GM10248 (cell line): ENCODE measurements around the gene SMIM30.
A peak's percentile ranks its signal among the peaks of the same experiment; 100 is the strongest.
"Not testable (repeated sequence)": the region's sequence is repeated elsewhere in the genome, so short reads cannot be mapped to it uniquely, and the experiment has no call there.

ENCODE experiments used
- CTCF ChIA-PET: fragments of 300-600 bp; sonication (Branson Sonifier 250); formaldehyde crosslinking; extraction: SDS; loops from one replicate; lab custom pipeline; 2021; ENCODE audit warnings: antibody characterized with exemption; lab: Yijun Ruan, JAX
- POLR2A ChIA-PET: fragments of 350-650 bp; sonication (Branson Sonifier 250); formaldehyde crosslinking; extraction: SDS; loops from one replicate; lab custom pipeline; 2020; ENCODE audit warnings: antibody characterized with exemption; lab: Yijun Ruan, JAX
- DNase-seq: peaks from one replicate; pipeline ENCODE4 v3.0.0; 2012; ENCODE audit errors: extremely low spot score
- TF ChIP-seq, protein P1 (sequence below): IDR thresholded peaks from 2 replicates; pipeline ENCODE4 v1.5.1; 2012; ENCODE audit warnings: mild to moderate bottlenecking, low read depth; ENCODE audit errors: extremely low read depth, missing control alignments, control extremely low read depth

Gene SMIM30, protein sequence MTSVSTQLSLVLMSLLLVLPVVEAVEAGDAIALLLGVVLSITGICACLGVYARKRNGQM

DNA sequence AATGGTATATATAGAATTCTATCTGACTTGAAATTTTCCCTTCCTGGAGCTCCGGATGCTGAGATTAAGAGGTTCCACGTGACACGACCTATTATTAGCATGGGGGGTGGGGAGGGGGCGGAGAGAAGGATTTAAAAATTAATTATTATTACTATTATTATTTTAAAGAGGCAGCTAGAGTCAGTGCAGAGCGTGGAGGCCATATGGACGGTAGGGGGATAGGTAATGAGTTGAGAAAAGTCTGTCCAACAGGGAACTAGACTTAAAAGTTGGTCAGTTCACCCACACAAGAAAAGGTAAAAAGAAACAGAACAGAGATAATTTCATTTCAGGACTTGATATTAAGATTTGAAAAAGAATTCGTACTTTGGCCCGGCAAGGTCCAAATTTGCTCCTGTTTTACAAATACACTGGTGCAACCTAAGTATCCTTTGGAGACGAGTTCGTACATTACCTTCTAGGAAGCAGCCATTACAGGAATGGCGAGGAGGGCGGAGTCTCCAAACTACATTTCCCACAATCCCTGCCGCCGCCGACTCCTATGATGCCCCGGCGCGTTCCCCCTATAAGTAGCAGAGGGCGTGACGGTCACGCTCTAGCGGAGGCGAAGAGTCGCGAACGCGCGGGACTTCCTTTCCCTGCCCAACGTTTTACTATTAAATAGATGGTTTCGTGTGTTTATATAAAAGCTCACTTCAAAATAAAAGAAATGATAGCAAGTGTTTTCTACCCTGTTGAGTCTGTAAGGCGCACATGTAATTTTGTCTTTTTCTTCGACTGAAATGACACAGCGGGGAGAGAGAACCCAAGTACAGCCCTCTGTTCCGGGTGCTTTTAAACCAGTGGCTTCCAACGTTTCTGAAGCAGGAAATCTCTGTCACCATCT is at the start of gene SMIM30:
Gene SMIM30, minus strand, starts transcription at position 481 of the 886 bp plus-strand sequence. CDS start 976 bp downstream, outside the sequence.
- CTCF ChIA-PET: no interaction called here
- TF ChIP-seq, protein P1, sequence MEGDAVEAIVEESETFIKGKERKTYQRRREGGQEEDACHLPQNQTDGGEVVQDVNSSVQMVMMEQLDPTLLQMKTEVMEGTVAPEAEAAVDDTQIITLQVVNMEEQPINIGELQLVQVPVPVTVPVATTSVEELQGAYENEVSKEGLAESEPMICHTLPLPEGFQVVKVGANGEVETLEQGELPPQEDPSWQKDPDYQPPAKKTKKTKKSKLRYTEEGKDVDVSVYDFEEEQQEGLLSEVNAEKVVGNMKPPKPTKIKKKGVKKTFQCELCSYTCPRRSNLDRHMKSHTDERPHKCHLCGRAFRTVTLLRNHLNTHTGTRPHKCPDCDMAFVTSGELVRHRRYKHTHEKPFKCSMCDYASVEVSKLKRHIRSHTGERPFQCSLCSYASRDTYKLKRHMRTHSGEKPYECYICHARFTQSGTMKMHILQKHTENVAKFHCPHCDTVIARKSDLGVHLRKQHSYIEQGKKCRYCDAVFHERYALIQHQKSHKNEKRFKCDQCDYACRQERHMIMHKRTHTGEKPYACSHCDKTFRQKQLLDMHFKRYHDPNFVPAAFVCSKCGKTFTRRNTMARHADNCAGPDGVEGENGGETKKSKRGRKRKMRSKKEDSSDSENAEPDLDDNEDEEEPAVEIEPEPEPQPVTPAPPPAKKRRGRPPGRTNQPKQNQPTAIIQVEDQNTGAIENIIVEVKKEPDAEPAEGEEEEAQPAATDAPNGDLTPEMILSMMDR: no peak
- POLR2A ChIA-PET: no interaction called here
- DNase-seq: peak; percentile 84

DNA sequence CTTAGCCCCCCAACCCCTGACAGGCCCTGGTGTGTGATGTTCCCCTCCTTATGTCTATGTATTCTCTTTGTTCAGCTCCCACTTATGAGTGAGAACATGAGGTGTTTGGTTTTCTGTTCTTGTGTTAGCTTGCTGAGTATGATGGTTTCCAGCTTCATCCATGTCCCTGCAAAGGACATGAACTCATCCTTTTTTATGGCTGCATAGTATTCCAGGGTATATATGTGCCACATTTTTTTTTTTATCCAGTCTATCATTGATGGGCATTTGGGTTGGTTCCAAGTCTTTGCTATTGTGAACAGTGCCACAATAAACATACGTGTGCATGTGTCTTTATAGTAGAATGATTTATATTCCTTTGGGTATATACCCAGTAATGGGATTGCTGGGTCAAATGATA is 47.8 kb upstream of the SMIM30 start:
- DNase-seq, CTCF ChIA-PET, POLR2A ChIA-PET: not testable (repeated sequence)

- ChIA-PET POLR2A (no interaction called here), CTCF (interaction anchor here (1.0 to 4.9 kb wide), 9 partner anchors 12 to 264 kb away, joined by 3 to 43 read pairs (median 8); no protein-coding TSS in a partner anchor)
- DNase-seq: no peak
- TF ChIP-seq, protein P1: no peak
These were observed 42.7 kb upstream of the SMIM30 start for GRCh38 chr7:113161050-113161449.

DNA sequence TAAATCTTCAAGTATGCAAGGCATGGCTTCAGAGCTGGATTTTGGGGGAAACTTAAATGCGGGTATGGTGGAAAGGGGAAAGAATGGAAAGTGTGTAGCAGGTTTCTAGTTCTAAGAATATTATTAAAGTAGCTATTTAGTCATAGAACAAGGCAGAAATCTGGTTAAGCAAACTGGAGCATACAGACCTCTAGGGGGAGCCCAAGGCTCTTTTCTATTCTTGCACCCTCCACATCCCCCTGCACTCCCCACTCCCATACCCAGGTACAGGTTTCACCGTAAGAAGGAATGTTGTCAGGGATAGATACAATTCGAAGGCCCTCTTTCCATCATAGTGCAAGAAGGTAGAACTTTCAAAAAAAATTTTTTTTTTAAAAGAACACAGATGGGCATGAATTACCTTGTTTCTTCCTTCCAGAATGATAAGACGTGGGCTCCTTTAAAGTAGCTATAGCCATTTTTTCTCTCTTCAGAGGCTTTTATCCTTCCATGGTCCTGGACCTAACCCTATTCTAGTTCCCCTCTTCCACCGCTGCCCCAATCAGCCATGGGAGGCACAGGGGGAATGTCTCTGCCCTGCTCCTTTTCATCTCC is 41.5 kb upstream of the SMIM30 start:
- ChIA-PET POLR2A (no interaction called here), CTCF (interaction anchor here (0.6 to 4.9 kb wide), 29 partner anchors 8 to 580 kb away, joined by 3 to 43 read pairs (median 4); partner anchors contain the start of gene GPR85)
- peak; percentile 35 for DNase-seq
- TF ChIP-seq, protein P1: peak; percentile 37

DNA sequence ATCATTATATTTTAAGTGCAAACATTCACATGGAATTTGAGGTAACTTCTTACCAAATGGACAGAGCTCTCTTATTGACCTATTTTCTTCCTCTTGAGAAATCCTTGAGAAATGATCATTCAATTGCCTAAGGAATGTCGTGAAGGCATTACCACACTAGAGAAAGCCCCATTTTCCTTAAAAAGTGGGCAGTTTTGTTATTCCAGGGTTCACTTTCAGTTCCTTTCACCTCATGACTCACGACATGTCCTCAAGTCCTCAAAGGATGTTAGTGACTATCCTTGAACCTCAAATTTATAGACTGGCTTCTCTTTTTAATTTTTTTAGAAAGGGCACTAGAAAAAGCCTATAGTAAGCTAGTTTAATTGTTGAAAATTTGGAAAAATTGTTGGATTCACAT is 40.4 kb upstream of the SMIM30 start:
- TF ChIP-seq, protein P1: no peak
- CTCF ChIA-PET: interaction anchor here (0.6 to 4.9 kb wide), 18 partner anchors 9 to 266 kb away, joined by 3 to 43 read pairs (median 4); no protein-coding TSS in a partner anchor
- no peak for DNase-seq
- POLR2A ChIA-PET: no interaction called here

- POLR2A ChIA-PET: no interaction called here
- no peak for DNase-seq
- TF ChIP-seq, protein P1: no peak
- CTCF ChIA-PET: no interaction called here
These were observed 35.8 kb upstream of the SMIM30 start for GRCh38 chr7:113154117-113154516.
